Stimulated activated CD8-positive, alpha-beta memory T cell treated with anti-CD3 and anti-CD28 coated beads, Interleukin-4, amount 100 ng/mL, for 48 hours (primary cell): Measurements from ENCODE around the gene NDUFC1.
"Not testable (repeated sequence)": the region's sequence is repeated elsewhere in the genome, so short reads cannot be mapped to it uniquely, and the experiment has no call there.

Source experiments
- DNase-seq: peaks from one replicate; pipeline ENCODE4 v3.0.0-alpha.2; 2020

Gene NDUFC1

DNA sequence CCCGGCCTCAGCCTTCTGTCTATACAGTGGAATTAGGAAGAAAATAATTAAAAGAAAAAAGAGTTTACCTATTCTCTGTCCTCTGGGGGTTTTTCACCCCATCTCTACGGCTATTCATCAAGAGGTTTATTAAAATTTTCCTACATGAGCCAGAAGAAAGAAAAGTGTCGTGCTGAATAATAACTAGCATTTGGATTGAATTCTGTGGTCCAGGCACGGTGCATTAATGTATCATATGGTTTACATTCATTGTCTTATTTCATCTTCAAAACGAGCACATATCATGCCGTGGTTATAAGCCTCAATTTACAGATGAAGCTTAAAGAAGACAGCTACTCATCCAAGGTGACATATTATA, 6.4 kb downstream of the NDUFC1 start:
- DNase-seq, result no peak

DNA sequence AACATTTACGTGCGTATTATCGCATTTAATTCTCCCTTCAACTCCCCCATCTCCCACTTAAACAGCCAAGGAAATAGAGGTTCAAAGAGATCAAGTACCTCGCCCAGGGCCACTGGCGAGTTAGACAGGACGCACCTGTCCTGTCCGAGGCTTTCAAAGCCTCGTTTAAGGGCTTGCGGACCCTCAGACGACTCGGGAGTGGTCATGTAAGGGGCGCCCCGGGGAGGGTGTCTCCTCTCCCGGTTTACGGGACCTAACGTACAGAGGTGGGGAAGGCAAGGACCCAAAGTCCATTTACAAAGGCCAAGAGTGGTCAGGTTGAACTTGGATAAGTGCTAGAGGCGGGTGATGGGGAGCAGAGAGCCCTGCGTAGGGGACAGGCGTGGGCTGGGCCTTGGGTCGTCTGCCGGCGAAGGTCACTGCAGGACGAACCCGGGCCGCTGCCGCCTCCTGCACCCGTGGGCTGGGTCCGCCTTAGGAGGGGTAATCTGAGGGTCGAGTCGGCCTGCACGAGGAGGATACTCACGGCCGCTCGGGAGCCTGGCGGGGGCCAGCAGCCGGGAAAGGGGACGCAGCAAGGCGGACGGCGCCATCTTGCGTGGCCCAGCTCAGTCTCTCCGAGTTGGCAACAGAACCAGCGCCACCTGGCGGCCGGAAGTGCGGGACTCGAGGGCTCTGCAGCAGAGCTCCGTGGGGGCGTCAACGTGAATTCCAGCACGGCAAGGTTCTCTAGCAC, 6.9 kb downstream of the NDUFC1 start:
- DNase-seq, result peak; percentile 100

DNA sequence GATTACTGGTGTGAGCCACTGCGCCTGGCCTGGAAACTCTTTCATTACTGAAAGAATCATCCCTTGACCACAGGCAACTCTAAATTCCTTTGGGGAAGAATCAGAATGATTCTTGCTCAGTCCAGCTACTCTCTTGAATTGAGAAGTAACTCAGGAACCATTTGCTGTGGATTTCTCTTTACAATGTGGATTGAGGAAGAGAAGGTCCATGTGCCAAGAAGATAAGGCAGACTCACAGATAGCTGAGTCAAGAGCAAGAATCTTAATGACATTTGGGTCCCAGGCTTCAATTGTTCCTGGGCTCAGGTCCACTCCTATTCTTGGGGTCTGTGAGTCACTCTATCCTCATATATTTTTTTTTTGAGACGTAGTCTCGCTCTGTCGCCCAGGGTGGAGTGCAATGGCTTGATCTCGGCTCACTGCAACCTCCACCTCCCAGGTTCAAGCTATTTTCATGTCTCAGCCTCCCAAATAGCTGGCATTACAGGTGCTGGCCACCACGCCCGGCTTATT, 16.0 kb downstream of the NDUFC1 start:
- no peak for DNase-seq

DNA sequence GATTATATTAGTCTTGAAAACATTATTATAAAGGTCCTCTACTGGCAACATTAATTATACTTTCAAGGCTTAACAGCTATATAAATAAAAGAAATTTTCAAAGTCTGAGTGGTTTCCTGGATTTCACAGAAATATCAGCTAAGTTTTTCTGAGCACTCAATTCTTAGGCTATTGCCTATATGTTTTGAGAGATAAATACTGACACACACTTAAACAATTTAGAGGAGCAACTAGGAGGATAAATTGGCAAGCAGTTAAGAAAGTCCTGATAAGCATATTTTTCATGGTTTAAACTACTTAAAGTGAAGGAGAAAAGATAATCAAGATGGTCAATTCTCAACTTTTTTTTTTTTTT, 19.6 kb downstream of the NDUFC1 start:
- DNase-seq, result no peak

DNA sequence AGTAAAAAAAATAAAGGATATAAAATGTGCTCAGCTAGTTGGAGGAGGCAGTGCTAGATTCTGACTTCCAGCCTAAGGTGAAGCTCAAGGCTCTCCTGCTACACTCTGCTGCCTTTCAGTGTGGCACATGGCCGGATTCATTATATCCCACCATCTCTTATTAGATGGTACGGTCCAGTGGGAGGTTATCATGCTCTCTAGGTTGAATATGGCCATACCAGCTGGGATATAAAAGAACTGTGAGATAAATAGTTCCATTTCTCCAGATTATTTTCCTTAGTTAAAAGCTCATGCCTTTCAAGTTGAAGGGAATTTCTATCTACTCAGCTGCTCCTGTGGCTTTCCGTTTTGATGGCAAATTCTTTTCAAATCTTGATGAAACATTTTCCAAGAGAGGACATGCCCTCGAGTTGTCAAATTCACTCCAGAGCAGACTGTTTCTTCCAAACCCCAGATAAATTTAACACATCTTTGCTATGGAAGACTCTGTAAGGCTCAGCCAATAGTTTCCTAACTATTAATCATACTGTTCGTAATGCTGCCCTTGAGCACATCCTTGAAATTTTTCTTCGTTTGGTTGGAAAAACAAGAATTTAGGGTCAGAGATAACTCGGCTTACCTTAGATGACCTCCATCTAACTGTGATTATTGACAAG, 20.1 kb downstream of the NDUFC1 start:
- DNase-seq, result no peak

DNA sequence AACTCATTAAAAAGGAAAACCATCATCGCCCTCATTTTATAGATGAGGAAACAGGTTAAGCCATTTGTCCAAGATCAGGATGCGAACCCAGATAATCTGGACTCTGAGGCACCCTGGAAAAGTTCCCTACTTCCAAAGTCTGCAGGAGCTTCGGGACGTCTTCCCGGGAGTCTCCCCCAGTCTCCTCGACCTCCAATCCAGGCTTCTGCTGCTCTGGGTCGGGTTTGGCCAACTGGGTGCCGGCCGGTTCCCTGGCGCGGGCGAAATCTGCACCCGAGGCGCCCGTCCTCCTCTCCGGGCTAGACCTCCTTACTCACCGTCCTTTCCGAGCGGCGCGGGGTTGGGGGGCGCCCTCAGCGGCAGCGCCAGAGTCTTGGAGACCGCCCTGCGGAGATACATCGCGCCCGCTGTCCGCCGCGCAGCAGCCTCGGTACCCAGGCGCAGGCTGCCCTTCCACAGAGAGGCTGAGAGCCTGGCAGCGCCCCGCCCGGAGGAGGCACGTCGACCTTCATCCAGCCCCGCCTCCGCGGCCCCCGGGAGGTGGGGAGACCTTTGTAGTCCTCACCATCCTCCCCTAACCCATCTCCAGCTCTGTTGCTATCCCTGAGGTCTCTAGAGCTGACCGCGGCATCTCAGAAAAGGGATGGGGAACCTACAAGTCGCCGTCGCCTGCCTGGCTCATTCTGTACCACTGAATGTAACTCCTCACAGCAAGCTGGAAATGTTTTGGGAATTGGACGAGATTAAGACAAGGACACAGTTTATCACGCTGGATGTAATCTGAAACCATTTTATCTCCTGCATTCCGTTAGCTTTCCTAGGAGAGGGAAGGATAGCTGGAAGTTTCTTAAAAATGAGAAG, 22.3 kb downstream of the NDUFC1 start, which contains the start of gene MGARP:
MGARP (minus strand) TSS at position 466 of the 861 bp plus-strand sequence; CDS start at position 399, 67 bp downstream.
- DNase-seq, result peak; percentile 52

DNA sequence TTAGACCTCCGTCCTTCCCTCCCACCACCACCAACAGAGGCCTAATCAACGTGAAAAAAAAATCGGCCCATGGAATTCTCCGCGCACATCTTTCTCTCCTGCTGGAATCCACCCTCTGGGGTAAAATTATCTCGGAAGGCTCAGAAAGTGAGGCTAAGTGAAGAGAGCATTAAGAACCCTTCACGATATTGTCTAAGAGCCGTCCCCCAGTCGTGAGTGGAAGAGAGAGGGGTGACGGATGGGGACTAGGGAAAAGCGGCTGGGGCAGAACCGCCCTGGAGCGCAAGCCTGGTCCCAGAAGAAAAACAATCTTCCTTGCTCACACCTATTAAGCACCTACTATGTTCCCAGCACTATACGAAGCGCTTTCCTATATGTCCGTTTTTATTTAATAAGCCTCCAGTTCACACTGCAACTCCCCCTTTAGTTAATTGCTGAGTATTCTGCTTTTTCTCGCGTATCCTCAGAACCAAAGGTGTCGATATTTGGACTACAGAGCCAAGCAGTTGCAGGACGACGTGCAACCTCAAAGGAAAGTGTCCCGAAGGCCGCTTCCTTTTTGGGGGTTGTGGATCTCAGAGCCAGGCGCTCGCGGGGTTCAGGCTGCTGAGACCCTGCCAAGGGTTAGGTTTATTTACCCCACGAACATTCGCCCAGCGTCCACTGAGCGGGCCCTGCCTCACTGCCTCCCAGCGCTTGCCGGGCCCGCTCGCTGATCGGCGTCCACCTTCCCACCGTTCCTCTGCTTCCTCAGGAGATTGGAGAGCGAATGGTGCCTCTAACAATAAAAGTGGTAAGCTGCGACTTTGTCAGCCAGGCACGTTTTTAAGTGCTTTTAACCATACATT, 23.1 kb downstream of the NDUFC1 start:
- no peak for DNase-seq

DNA sequence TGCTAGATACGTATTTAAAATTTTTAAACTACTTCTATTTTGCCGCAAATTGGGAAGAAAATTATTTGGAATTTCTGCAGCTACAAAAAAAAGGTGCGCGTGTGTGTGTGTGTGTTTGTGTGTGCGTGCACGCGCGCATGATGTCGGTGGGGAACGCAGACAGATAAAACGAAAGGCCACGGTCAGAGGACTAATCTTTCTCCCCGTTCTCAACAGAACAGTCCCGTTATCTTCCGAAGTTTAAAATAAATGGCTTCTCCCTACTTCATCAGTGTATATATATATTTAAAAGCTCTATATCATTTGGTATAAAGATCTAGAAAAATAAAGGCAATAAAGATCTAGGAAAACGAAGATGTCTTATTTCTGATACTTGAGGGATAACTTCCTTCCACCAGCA, 23.8 kb downstream of the NDUFC1 start:
- DNase-seq, result no peak

DNA sequence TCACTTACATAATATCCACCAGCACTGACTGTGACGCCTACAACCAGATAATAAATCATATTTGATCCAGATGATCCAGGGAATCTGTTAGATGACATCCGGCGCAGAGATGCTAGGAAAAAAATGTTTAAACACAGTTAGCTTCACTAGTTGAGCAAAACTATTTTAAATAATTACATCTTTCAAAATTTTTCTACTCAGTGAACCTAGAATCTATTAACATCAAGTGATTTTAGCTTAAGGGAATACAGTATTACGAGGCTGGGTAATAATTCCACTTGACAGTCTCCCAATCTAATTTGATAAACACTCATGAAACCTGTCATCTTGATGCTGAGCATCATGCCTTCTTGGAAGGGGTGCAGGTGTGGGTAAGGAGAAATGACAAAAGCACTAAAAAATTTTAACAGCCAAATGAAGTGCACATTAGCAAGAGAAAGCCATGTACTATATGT, 27.0 kb downstream of the NDUFC1 start:
- no peak for DNase-seq

DNA sequence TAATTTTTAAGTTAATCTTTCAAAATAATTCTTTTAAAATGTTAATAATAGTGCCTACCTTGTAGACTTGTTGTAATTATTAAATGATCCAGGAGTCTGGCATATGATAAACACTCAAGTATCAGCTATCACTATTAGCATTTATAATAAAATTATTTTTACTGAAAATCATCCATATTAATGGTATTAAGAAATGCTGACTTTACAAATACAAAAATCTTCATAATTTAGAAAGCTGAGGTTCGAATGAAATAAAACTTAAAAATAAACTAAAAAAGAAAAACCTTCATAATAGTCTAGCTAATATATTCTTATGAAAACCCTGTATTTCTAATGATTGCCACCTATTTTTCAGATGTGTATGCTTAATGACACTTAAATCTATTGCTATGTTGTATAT, 27.5 kb downstream of the NDUFC1 start:
- no peak for DNase-seq

DNA sequence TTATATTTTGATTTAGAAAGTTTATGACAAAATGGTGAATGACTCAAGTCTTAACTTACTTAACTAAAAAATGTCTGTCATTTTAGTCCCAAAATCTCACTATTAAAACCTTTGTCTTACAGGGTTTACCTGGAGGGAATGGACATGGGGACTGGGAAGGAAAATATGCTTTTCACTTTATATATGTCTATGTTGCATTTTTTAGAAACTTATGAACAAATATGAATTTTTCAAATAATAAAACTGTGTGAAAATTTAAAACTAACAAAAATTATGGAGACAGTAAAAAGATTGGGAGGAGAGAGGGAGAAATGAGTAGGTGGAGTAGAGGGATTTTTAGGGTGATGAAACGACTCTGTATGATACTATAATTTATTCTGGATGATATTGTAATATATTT, 28.4 kb downstream of the NDUFC1 start:
- no peak for DNase-seq

DNA sequence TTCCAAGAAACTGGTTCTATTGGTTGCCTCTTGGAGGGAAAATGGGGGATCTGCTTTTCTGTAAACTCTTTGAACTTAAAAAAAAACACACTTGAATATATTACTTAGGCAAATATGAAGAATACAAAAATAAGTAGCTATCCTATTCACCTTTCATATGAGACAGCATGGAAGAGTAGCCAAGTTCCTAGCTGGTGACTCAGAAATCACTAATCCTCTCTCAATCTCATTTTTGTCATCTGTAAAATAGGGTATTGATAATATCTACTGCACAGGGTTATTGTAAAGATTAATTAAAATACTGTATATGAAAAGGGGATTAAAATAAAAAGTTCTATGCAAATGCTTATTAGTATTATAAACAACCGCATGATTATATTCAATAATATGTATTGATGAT, 35.0 kb downstream of the NDUFC1 start:
- no peak for DNase-seq

DNA sequence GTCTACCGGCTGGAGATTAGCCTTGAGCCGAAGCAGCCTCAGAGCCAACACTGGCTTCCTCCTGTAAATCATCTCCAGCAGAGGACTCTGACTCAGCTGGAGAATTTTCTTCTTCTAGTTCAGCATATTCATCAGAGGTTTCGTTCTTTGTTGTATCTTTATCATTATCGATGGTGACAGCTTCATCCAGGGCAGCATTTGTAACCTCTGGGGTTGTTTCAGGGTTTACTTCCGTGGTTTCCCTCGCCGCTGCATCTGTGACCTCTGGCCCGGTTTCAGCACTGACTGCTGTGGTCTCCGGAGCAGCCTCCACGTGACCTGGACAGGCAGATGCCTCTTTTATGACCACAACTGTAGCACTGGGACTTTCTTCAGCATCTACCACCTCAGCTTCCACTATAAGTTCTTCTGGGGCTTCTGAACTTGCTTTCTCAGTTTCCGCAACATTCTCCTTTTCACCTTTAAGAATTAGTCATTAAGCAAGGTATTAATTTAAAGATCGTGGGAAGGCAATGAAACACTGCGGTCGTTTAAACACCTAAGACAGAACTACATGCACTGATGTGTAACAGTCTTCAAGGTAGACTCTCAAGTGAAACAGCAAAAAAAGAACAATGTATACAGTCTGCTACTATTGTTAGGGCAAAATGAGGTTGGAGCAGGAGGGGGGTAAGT, 35.6 kb downstream of the NDUFC1 start:
- peak; percentile 86 for DNase-seq

DNA sequence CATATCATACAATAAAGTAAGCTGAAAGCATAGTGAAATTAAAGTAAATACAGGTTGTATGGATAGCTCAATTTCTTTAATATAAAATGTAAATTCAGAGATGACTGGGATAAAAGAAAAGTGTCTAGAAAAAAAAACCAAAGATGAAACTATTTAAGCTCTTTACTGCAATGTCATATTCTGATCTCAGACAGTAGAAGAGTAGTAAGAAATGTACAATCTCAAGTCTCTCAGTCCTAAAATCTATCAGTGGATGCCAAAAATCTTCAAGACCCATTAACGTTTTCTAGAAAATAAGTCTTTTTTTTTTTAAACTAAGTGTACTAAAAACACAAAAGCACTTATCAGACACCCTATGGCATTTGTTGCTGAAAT, 36.1 kb downstream of the NDUFC1 start:
- no peak for DNase-seq

DNA sequence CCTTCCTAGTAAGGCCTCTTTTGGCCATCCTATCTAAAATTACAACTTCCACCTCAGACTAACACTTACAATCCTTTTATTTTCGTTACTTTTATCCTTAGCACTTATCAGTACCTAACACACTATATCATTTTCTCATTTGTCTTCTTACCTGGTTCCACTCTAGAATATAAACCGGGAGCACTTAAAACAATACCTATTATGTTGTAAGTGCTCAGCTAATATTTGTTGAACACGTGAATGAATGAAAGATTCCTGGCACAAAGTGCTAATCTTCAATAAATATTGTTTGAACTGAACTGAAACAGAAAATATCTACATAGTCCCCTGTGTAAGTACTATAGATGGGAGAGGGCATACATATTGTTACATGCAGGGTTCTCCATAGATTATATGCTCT, 36.6 kb downstream of the NDUFC1 start:
- DNase-seq, result no peak

DNA sequence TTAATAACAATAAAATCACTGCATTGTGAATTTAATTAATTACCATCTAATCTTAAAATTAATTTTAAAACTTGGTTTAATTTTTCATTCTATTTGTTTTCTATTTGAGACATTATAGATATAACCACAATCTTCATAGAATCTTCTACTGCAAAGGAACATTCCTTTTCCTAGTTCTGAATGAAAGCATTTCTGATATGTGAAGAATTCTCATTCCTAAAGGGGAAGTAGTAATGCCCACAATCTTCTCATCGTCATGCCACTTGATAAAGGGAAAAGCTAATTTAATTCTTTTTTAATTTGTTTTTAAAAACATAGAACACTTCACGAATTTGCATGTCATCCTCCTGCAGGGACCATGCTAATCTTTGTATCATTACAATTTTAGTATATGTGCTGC, 45.9 kb downstream of the NDUFC1 start:
- DNase-seq, result no peak

DNA sequence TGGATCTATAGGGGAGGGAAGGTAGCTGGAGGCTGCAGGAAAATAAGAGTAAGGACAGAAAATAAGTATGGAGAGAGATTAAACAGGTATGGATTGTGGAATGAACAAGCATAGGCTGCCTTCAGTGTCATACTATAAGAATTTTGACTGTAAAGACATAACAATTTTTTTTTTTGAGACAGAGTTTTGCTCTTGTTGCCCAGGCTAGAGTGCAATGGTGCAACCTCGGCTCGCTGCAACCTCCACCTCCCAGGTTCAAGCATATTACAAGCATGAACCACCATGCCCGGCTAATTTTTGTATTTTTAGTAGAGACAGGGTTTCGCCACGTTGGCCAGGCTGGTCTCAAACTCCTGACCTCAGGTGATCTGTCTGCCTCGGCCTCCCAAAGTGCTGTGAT, 46.7 kb downstream of the NDUFC1 start:
- not testable (repeated sequence) for DNase-seq

DNA sequence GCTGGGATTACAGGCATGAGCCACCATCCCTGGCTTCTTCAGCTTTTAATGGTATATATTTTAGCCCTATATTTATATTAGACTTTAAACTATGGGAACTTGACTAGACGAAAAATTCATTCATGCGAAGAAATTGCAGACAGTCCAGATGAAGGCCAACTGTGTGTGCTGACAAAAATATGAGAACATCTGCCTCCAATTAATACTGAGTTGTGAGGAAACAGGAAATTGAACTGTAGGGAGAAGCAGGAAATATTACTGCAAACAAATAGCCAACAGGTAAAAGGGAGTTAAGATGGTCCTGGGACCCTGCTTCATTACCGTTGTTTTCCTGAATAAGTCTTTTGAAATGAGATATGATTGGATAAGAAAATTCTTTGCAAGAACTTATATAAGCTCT, 48.6 kb downstream of the NDUFC1 start:
- no peak for DNase-seq

DNA sequence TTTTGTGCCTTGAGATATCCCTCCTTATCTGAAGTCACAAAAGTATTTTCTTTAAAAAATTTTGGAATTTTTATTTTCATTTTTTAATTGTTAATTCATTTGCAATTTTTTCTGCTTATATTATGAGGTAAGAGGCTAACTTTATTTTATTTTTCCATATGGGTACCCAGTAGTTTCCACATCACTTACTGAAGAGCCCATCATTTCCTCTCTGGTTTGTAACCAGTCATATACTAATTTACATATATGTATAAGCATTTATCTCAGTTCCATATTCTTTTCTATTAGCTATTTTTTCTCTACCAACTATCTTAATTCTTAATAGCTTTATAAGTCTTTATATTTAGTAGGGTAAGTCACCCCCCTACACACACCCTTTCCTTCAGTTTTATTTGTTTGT, 49.2 kb downstream of the NDUFC1 start:
- DNase-seq, result no peak

DNA sequence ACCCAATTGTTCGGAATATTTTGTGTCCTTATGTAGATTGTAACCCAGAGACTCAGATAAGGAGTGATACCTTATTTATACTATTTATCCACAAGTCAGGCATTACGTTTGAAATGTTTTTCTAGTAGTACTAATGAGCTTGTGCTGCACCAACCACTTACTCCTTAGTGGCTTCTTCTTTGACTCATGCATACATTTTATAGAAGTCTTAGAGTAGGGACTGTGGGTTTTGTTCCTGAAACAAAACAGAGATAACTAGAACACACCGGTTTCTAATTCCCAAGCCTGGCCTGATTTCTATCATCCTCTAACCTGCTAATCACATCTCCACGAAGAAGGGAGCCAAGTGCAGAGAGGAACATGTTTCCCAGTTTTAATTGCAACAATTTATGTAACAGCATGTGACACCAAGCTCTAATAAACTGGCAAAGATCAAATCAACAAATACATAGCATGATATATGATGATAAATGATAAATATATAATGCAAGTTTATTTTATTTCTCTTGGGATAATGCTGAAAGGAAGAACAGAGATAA, 54.5 kb downstream of the NDUFC1 start:
- no peak for DNase-seq

DNA sequence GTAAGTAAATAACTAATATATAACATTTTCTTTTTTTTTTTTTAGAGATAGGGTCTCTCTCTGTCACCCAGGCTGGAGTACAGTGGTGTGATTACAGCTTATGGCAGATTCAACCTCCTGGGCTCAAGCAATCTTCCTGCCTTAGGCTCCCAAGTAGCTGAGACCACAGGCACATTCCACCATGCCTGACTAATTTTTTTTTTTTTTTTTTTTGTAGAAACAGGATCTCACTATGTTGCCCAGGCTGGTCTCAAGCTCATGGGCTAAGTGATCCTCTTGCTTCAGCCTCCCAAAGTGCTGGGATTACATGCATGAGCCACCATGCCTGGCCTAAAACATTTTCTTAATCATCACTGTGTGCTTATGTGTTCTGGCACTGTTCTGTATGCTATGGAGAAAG, 55.0 kb downstream of the NDUFC1 start:
- no peak for DNase-seq

DNA sequence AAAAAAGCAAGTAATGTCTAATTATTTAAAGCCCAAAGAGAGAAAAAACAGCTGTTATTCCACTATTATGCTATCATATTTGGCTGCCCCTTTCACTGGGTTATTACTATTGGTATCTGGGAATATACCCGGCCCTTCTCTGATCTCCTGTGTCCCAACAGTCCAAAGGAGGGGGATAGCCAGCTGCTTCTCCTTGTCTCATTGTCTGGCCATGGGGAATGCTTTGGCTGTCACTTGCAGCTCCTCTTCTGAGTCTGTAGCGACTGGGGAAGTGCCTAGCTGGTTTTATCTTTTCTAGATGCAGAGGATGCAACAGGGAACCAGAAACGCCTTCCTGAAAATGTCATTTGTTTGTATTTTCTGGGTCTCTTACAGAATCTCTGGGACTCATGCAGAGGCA, 56.1 kb downstream of the NDUFC1 start:
- no peak for DNase-seq
